Effector CD8-positive, alpha-beta T cell (primary cell): ENCODE results near the gene HAP1.
"Not testable (repeated sequence)": the region's sequence is repeated elsewhere in the genome, so short reads cannot be mapped to it uniquely, and the experiment has no call there.

Experiments
- DNase-seq: peaks from one replicate; lab custom pipeline; 2025; lab: John Stamatoyannopoulos, UW
- total RNA-seq, 4 experiments: gene quantifications; one replicate each; lab custom pipeline; 2026; lab: John Stamatoyannopoulos, UW

The HAP1 gene, protein sequence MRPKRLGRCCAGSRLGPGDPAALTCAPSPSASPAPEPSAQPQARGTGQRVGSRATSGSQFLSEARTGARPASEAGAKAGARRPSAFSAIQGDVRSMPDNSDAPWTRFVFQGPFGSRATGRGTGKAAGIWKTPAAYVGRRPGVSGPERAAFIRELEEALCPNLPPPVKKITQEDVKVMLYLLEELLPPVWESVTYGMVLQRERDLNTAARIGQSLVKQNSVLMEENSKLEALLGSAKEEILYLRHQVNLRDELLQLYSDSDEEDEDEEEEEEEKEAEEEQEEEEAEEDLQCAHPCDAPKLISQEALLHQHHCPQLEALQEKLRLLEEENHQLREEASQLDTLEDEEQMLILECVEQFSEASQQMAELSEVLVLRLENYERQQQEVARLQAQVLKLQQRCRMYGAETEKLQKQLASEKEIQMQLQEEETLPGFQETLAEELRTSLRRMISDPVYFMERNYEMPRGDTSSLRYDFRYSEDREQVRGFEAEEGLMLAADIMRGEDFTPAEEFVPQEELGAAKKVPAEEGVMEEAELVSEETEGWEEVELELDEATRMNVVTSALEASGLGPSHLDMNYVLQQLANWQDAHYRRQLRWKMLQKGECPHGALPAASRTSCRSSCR
- total RNA-seq, result 0 to 0.54 (median 0.19) reads per million in 4 experiments

DNA sequence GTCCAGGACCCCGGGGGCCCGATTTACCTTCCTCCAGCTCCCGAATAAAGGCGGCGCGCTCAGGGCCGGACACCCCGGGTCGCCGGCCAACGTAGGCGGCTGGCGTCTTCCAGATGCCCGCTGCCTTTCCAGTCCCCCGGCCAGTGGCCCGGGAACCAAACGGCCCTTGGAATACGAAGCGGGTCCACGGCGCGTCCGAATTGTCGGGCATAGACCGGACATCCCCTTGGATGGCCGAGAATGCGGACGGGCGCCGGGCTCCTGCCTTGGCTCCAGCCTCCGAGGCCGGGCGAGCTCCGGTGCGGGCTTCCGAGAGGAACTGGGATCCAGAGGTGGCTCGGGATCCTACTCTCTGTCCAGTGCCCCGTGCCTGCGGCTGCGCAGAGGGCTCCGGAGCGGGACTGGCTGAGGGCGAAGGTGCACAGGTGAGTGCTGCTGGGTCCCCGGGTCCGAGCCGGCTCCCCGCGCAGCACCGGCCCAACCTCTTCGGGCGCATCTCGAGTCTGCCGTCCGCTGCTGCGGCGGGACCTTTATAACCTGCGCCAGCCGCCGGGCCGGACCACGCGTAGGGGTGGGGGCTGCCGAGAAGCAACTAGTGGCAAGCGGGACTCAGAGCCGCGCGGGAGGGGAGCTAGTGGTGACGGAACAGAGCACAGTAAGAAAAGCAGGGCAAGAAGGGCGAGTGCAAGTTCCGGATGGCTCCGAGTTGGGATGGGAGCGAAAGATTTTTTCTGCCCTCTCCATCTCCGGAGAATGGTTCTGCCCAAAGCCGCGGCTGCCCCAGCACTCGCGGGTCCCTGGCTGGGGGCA, at the start of gene HAP1:
Gene HAP1 (minus strand): TSS at position 505 of the 810 bp plus-strand sequence. CDS start 9 bp downstream, at position 496.
- DNase-seq, result no peak

DNA sequence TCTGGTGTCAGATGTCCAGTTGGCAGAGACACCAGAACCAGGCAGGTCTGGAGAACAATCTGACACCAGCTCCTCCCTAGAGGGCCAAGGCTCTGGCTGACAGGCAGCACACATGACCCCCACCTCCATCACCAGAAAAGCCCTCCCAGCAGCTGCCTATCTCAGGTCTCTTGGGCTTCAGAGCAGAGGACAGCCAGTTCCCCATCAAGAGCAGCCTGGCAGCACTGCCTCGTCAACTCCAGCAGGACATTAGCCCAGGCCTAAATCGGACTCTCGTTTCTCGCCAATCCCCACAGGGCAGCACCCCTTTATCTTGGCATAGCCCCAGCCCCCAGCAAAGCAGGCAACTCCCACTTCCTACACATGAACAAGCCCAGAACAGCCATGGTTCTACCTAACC, 47.7 kb upstream of the HAP1 start:
- no peak for DNase-seq

GRCh38 chr17:41781404-41782110, 47.1 kb upstream of the HAP1 start:
- DNase-seq, result no peak

DNA sequence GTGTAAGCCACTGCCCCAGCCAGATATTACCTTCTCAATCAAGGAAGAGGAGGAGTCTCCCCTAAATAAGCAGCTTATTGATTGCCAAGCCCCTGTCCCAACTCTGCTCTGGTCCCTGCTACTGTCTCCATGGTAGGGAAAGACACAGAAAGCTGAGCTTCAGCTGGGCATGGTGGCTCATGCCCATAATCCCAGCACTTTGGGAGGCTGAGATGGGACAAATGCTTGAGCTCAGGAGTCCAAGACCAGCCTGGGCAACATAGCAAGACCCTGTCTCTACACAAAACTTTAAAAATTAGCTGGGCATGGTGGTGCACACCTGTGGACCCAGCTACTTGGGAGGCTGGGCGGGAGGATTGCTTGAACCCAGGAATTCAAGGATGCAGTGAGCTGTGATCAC, 45.5 kb upstream of the HAP1 start:
- DNase-seq, result no peak

DNA sequence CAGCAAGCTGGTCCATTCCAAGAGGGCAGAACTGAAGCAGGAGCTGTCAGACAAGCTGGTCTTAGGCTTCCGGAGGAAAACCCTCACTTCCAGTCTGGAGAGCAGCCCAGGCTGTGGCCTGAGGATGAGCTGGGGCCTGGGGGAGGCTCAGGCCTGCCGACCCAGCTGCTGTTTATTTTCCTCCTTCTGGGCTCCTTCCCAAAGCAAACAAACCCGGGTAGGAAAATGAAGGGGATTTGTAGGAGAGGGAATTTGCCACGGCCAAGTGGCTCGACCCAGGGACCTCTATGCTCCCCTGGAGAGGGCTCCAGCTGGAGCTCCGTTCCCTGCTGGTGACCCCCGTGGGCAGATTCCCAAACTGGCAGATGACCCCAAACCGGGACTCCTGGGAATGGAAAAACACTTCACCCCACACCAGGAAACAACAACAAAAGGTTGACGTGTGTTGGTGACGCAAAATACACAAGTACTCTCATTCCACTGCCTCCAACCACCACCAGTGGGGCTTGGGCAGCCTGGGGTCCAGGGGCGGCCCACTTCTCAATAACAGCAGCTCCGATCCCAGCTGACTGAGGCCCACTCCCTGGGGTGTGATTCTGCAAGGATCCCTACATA, 43.2 kb upstream of the HAP1 start:
- DNase-seq, result no peak

DNA sequence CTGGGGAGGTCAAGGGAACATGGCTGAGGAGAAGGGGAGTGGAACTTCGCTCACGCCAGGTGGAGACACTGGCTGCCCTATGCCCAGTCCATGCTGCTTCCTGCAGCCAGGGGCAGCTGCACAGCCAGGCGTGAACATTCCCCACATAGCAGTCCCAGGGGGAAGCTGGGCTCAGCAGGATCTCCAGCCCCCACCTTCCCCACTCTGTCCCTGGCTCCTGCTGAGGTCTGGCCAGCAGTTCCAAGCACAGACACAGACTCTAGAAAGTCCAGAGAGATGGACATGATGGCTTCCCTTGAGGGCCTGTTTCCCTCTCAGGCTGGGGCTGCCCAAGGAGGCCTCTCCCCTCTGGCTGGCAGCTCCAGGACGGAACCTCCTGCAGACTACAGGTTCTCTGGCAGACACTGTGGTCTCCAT, 42.7 kb upstream of the HAP1 start:
- DNase-seq, result no peak

DNA sequence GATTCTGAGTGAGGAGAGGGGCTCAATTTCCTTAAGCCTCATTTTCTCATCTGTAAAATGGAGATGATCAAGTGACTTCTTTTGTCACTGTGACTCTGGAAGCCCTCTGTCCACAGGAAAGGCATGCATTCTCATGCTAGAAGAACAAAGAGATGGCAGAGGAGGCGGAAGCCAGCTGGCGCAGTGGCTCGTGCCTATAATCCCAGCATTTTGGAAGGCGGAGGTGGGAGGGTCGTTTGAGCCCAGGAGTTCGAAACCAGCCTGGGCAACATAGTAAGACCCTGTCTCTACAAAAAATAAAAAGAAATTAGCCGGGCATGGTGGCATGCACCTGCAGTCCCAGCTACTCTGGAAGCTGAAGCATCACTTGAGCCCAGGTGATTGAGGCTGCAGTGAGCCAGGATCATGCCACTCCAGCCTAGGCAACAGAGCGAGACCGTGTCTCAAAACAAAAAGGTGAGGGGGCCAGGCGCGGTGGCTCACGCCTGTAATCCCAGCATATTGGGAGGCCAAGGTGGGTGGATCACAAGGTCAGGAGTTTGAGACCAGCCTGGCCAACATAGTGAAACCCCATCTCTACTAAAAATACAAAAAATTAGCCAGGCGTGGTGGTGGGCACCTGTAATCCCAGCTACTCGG, 41.9 kb upstream of the HAP1 start:
- DNase-seq, result not testable (repeated sequence)

DNA sequence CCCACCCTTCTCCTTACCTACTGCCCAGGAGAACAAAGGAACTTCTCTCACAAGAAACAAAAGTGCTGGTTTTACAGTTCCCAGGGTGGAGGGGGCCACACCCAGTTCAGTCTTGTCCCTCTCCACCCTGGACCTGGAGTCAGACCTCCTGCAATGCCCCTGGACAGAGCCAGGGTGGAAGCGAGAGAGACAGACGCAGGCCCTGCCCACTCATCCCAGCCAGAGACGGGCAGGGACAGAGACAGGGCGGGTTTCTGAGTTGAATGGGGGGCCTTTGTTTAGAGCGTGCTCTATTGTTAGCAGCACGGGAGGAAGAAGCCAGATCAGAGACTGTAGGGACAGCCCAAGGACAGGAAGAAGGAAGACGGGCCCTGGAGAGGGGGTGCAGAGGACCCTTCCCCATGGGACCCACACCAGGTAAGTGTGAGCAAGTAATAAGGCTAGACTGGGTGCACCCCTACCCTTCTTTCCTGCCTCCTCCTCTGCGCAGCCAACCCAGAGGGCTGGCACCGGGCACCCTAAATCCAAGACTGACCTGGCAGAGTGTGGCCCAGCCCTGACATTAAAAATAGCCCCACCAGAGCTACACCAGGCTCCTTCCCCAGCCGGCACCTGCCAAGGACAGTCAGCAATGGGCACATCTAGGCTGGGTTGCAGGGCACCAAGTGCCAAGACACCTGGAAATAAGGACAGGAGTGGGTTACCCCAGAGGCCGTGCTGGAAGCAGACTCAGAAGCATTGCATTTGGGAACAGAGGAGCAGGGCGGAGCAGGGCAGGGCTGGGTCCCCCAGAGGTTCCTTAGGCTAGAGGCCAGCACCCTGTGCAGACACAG, 41.2 kb upstream of the HAP1 start:
- DNase-seq, result no peak

- DNase-seq, result no peak
Measured at GRCh38 chr17:41773731-41774193, 39.3 kb upstream of the HAP1 start.

DNA sequence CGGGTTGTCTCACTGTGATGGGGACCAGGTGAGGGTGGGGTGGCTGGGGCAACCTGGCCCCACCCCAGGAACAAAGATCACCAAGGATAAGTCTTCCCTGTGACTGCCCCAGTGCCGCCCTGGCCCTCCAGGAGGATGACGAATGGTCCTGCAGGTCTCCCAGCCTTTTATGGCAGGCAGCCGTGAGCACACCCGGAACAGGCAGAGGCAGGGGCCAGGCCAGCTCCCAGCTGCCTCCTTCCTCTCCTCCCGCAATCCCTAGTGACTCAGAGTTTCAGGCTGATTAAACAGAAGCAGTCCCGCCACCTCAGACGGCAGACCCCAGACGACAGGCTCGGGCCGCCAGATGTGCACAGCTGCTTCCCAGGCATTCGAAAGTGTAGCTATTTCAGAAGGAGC, 38.7 kb upstream of the HAP1 start:
- DNase-seq, result no peak

GRCh38 chr17:41772586-41773189, 38.2 kb upstream of the HAP1 start:
- DNase-seq, result no peak

- DNase-seq, result no peak
Measured at GRCh38 chr17:41772218-41772585, 37.8 kb upstream of the HAP1 start.

DNA sequence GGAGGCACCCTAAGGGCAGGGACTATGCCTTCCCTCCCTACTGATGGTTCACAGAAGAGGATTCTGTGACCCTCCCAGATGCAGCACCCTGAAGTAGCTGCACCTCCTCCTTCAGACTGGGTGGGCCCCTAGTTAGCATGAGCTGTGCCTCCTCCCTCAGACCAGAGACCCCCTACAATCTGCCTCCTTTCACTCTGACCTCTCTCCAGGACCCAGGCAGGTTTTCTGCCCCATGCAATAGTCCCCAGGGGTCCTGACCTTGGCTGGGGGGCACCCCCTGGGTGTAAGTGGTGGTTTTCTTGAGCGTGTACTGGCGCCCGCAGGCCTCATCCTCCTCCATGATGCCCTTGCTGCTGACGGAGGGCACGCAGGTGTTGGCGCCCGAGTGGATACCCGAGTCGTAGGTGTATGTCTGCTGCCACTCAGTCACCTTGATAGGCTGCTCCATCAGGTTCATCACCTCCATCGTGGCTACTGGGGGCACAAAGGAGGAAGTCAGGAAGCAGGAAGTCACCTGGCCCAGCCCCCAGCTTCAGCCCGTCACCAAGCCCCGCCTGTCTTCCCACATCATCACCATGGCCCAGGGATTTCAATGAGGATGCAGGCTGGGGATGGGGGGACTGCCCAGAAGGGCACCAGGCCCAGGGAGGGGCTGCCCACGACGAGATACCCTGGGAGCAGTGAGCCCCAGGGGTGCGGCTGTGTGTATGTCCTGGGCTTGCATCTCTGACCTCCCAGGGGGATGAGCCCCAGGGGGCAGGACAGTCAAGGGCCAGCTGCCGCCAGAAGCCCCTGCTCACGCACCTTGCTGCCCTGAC, 37.2 kb upstream of the HAP1 start:
- no peak for DNase-seq

- DNase-seq, result no peak
Measured at GRCh38 chr17:41769985-41770384, 35.5 kb upstream of the HAP1 start.

DNA sequence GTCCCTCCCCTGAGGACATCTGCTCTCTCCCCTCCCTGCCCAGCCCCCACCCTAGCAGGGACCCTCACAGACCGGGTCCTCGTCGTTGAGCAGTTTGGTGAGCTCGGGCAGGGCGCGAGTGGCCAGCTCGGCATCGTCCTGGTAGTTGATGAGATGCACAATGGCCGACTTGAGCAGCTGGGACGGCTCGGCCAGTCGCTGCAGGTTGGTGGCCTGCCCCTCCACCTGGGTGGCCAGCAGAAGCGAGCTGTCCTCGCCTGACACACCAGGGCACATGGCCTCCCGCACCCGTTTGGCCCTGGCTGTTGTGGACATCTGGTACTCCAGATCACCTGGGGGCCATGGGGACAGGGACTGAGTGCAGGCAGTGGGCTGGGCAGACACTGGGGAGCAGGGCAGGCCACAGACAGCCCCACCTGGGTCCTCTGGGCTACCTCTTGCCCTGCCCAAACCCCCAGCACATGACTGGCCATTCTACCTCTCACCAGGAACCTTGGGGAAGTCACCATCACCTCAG, 35.0 kb upstream of the HAP1 start:
- DNase-seq, result no peak

- DNase-seq, result no peak
Measured at GRCh38 chr17:41768682-41769288, 34.3 kb upstream of the HAP1 start.

GRCh38 chr17:41767324-41768042, 33.0 kb upstream of the HAP1 start:
- DNase-seq, result no peak
